ENCODE results near the gene ATOH8. TPM values are rescaled to one million over a fixed set of nuclear protein-coding genes. Genes with fewer than 3 reads are reported as not detected.
A peak's percentile ranks its signal among the peaks of the same experiment; 100 is the strongest.

The ATOH8 gene
- total RNA-seq = 1 to 10 TPM; 1.9 to 8.7 (median 2.8) TPM
- long read RNA-seq, donor 1, transcript ATOH8-201 (3 exons, 2,438 nt) = major isoform, 13 of 15 reads
- long read RNA-seq, donor 1, partial matches to known transcripts = 2 of 15 reads
- long read RNA-seq, donor 1, other reads (novel, unspliced or antisense) = 0 of 15 reads
- long read RNA-seq, donor 2, partial matches to known transcripts = 0 of 1 reads
- long read RNA-seq, donor 2, other reads (novel, unspliced or antisense) = 0 of 1 reads

- intact Hi-C loops (cut with DNase I, micrococcal nuclease) = no loop called here
- peak; percentile 44 for ATAC-seq
- DNase-seq = peak; percentile 76 to 81 (median 76)
- Histone ChIP-seq H3K9me3 (no peaks in the 10 kb centered on the region), H3K36me3 (ENCODE audit: low read depth) (no peaks in the 10 kb centered on the region), H3K4me1 (ENCODE audit: low read depth) (peaks cover 34% of the 10 kb centered on the region), H3K4me3 (peak within 1 kb of the TSS; percentile 31)
- no peak for TF ChIP-seq CTCF (IDR thresholded peaks at IDR 0.05)
Measured at GRCh38 chr2:85753525-85754312, at the start of gene ATOH8. Gene ATOH8 (plus strand): TSS chr2:85753991. CDS start chr2:85754190, 199 bp downstream.

- TF ChIP-seq CTCF (IDR thresholded peaks at IDR 0.05) = no peak
- intact Hi-C loops (cut with DNase I, micrococcal nuclease) = no loop called here
Measured at GRCh38 chr2:85704038-85704437, 49.8 kb upstream of the ATOH8 start.

GRCh38 chr2:85704800-85705679, 48.8 kb upstream of the ATOH8 start:
- intact Hi-C loops (cut with DNase I, micrococcal nuclease) = no loop called here

More at GRCh38 chr2:85704038-85704437, 49.8 kb upstream of the ATOH8 start:
- no peak overlapping the region for H3K4me3 ChIP-seq
- no peaks in the 10 kb centered on the region for H3K9me3 ChIP-seq
- no peak for ATAC-seq
- no peaks in the 10 kb centered on the region for H3K36me3 ChIP-seq (ENCODE audit: low read depth)
- H3K4me1 ChIP-seq (ENCODE audit: low read depth) = peaks cover 9% of the 10 kb centered on the region
- DNase-seq = no peak

GRCh38 chr2:85705680-85706039, 48.1 kb upstream of the ATOH8 start:
- ATAC-seq (peak; percentile 55), DNase-seq (no peak)
- no peak overlapping the region for H3K4me3 ChIP-seq
- H3K4me1 ChIP-seq (ENCODE audit: low read depth) = peaks cover 9% of the 10 kb centered on the region
- intact Hi-C loops (cut with DNase I, micrococcal nuclease) = no loop called here
- TF ChIP-seq CTCF (IDR thresholded peaks at IDR 0.05) = no peak
- no peaks in the 10 kb centered on the region for H3K36me3 ChIP-seq (ENCODE audit: low read depth)
- no peaks in the 10 kb centered on the region for H3K9me3 ChIP-seq

More at GRCh38 chr2:85704800-85705679, 48.8 kb upstream of the ATOH8 start:
- Histone ChIP-seq H3K9me3 (no peaks in the 10 kb centered on the region), H3K4me3 (no peak overlapping the region), H3K36me3 (ENCODE audit: low read depth) (no peaks in the 10 kb centered on the region), H3K4me1 (ENCODE audit: low read depth) (peaks cover 9% of the 10 kb centered on the region)
- ATAC-seq = peak; percentile 16
- TF ChIP-seq CTCF (IDR thresholded peaks at IDR 0.05) = no peak
- no peak for DNase-seq

GRCh38 chr2:85706063-85706462, 47.7 kb upstream of the ATOH8 start:
- DNase-seq = no peak
- Histone ChIP-seq H3K4me3 (no peak overlapping the region), H3K4me1 (ENCODE audit: low read depth) (peaks cover 9% of the 10 kb centered on the region), H3K36me3 (ENCODE audit: low read depth) (no peaks in the 10 kb centered on the region), H3K9me3 (no peaks in the 10 kb centered on the region)
- no peak for ATAC-seq
- no peak for TF ChIP-seq CTCF (IDR thresholded peaks at IDR 0.05)
- intact Hi-C loops (cut with DNase I, micrococcal nuclease) = no loop called here
